Breast epithelium (tissue), 4 donors: ENCODE data around the gene IFT88. TPM values are rescaled to one million over a fixed set of nuclear protein-coding genes. Genes with fewer than 3 reads are reported as not detected.

Experiments
- DNase-seq, 2 donors: peaks; one replicate each; pipeline ENCODE4 v3.0.0-alpha.2; 2019; ENCODE audit warnings: low spot score in 2 of 2
- H3K27ac ChIP-seq, 2 donors: fragments of 200-600 bp; sonication (generic) in 1 of 2; one replicate each; pipeline ENCODE4 v1.5.1; 2016 to 2019; ENCODE audit warnings: mild to moderate bottlenecking in 1 of 2
- H3K27me3 ChIP-seq, 2 donors: fragments of 200-600 bp; sonication (generic) in 1 of 2; one replicate each; pipeline versions ENCODE4 v1.5.1 to v1.6.0; 2017 to 2019; ENCODE audit warnings: control low read depth in 1 of 2, mild to moderate bottlenecking in 1 of 2
- H3K36me3 ChIP-seq: fragments of 200-600 bp; one replicate; pipeline ENCODE4 v1.5.1; 2019
- H3K4me1 ChIP-seq, 2 donors: fragments of 200-600 bp; sonication (generic); one replicate each; pipeline ENCODE4 v1.5.1; 2016 to 2019; ENCODE audit warnings: control low read depth in 1 of 2
- H3K4me3 ChIP-seq, 3 donors: fragments of 200-600 bp; sonication (generic); 1 replicate in 2 of 3; 2 replicates in 1 of 3; pipeline ENCODE4 v1.5.1; 2016 to 2019; ENCODE audit warnings: mild to moderate bottlenecking in 3 of 3, moderate library complexity in 2 of 3
- H3K9me3 ChIP-seq, 2 donors: fragments of 200-600 bp; sonication (generic) in 1 of 2; one replicate each; pipeline ENCODE4 v1.5.1; 2016 to 2019; ENCODE audit warnings: control low read depth in 1 of 2
- CTCF ChIP-seq, 3 donors: fragments of 450-650 bp; IDR thresholded peaks; one replicate each; pipeline ENCODE4 v1.5.1; 2016 to 2017; ENCODE audit warnings: antibody characterized with exemption in 3 of 3, mild to moderate bottlenecking in 3 of 3, moderate library complexity in 3 of 3
- POLR2A ChIP-seq: fragments of 450-650 bp; IDR thresholded peaks from one replicate; pipeline ENCODE4 v1.6.1; 2016; ENCODE audit warnings: antibody characterized with exemption, mild to moderate bottlenecking, moderate library complexity
- POLR2AphosphoS5 ChIP-seq, 3 donors: sonication (generic); formaldehyde crosslinking; IDR thresholded peaks; one replicate each; pipeline ENCODE4 v1.6.1; 2017; ENCODE audit warnings: antibody characterized with exemption in 3 of 3
- intact Hi-C: fragments of 100-400 bp; cut with DNase I; formaldehyde crosslinking; loops from one replicate; pipeline ENCODE4 v1.15.1; 2023; ENCODE audit warnings: low total_unique reads
- total RNA-seq, 3 donors: library from RNA; depleted of rRNA; stranded (reverse); fragments of >200 nt; gene quantifications; one replicate each; pipeline ENCODE4 v1.1.0, GENCODE V29; 2016

IFT88 gene
- total RNA-seq, 3 donors from 2014 or later, result 13.9 to 35.0 (median 27.9) TPM

GRCh38 chr13:20585371-20585770 lies 18.4 kb downstream of the IFT88 start:
- no peaks in the 10 kb centered on the region for H3K27me3 ChIP-seq
- TF ChIP-seq CTCF (IDR thresholded peaks at IDR 0.05) (no peak), POLR2AphosphoS5 (IDR thresholded peaks at IDR 0.05) (no peak), POLR2A (no peak)
- H3K27ac ChIP-seq, result no peak overlapping the region
- intact Hi-C loops, result no loop called here
- H3K36me3 ChIP-seq, result peaks cover 4% of the 10 kb centered on the region
- DNase-seq, result no peak
- H3K4me3 ChIP-seq, result no peak overlapping the region
- H3K4me1 ChIP-seq, result no peaks in the 10 kb centered on the region
- peaks cover 3 to 6% of the 10 kb centered on the region in 2 donors for H3K9me3 ChIP-seq

- Histone ChIP-seq H3K36me3 (peaks cover 2% of the 10 kb centered on the region), H3K4me1 (no peaks in the 10 kb centered on the region), H3K27me3 (no peaks in the 10 kb centered on the region), H3K27ac (no peak overlapping the region), H3K4me3 (no peak overlapping the region), H3K9me3 (peaks cover 3 to 4% of the 10 kb centered on the region in 2 donors)
- TF ChIP-seq CTCF (IDR thresholded peaks at IDR 0.05), result no peak
- no peak for TF ChIP-seq POLR2AphosphoS5 (IDR thresholded peaks at IDR 0.05)
- no peak for TF ChIP-seq POLR2A
- no peak for DNase-seq
- intact Hi-C loops, result no loop called here
Measured at GRCh38 chr13:20588529-20589110, 21.7 kb downstream of the IFT88 start.

GRCh38 chr13:20590561-20590960 lies 23.6 kb downstream of the IFT88 start:
- Histone ChIP-seq H3K9me3 (no peaks in the 10 kb centered on the region), H3K27ac (no peak overlapping the region), H3K4me3 (no peak overlapping the region), H3K4me1 (no peaks in the 10 kb centered on the region), H3K27me3 (no peaks in the 10 kb centered on the region), H3K36me3 (no peaks in the 10 kb centered on the region)
- intact Hi-C loops, result no loop called here
- no peak for DNase-seq
- TF ChIP-seq POLR2A, result no peak
- no peak for TF ChIP-seq POLR2AphosphoS5 (IDR thresholded peaks at IDR 0.05)
- no peak for TF ChIP-seq CTCF (IDR thresholded peaks at IDR 0.05)

- Histone ChIP-seq H3K9me3 (no peaks in the 10 kb centered on the region), H3K27ac (no peak overlapping the region), H3K4me1 (no peaks in the 10 kb centered on the region), H3K4me3 (no peak overlapping the region), H3K27me3 (no peaks in the 10 kb centered on the region), H3K36me3 (no peaks in the 10 kb centered on the region)
- intact Hi-C loops, result no loop called here
- TF ChIP-seq CTCF (IDR thresholded peaks at IDR 0.05) (no peak), POLR2A (no peak), POLR2AphosphoS5 (IDR thresholded peaks at IDR 0.05) (no peak)
- DNase-seq, result no peak
Measured at GRCh38 chr13:20592606-20593005, 25.6 kb downstream of the IFT88 start.

- TF ChIP-seq POLR2AphosphoS5 (IDR thresholded peaks at IDR 0.05) (no peak), CTCF (IDR thresholded peaks at IDR 0.05) (no peak), POLR2A (no peak)
- Histone ChIP-seq H3K4me3 (no peak overlapping the region), H3K27me3 (no peaks in the 10 kb centered on the region), H3K27ac (no peak overlapping the region), H3K4me1 (no peaks in the 10 kb centered on the region), H3K9me3 (no peaks in the 10 kb centered on the region), H3K36me3 (no peaks in the 10 kb centered on the region)
- DNase-seq, result no peak
- intact Hi-C loops, result no loop called here
Measured at GRCh38 chr13:20594280-20594679, 27.3 kb downstream of the IFT88 start.
